Liver (tissue), 3 donors: ENCODE results near the gene USP21.
A peak's percentile ranks its signal among the peaks of the same experiment; 100 is the strongest.

ENCODE experiments used
- HNF4A ChIP-seq, 2 donors: conservative IDR thresholded peaks; 2 replicates each; pipeline ENCODE4 v1.6.1; 2016; ENCODE audit warnings: antibody characterized with exemption in 2 of 2, mild to moderate bottlenecking in 2 of 2
- JUND ChIP-seq, 2 donors: IDR thresholded peaks; 2 replicates each; pipeline ENCODE4 v1.6.1; 2016; ENCODE audit warnings: antibody characterized with exemption in 2 of 2
- RAD21 ChIP-seq, 2 donors: IDR thresholded peaks; 2 replicates each; pipeline ENCODE4 v1.6.1; 2016; ENCODE audit warnings: antibody characterized with exemption in 2 of 2, mild to moderate bottlenecking in 2 of 2
- RXRA ChIP-seq, 2 donors: IDR thresholded peaks; 2 replicates each; pipeline ENCODE4 v1.6.1; 2017 to 2018; ENCODE audit warnings: antibody characterized with exemption in 2 of 2, mild to moderate bottlenecking in 1 of 2
- TAF1 ChIP-seq: conservative IDR thresholded peaks from 2 replicates; pipeline ENCODE4 v1.6.1; 2016; ENCODE audit warnings: antibody characterized with exemption, mild to moderate bottlenecking
- YY1 ChIP-seq: IDR thresholded peaks from 2 replicates; pipeline ENCODE4 v1.6.1; 2016; ENCODE audit warnings: antibody characterized with exemption, mild to moderate bottlenecking
- TF ChIP-seq, protein P1 (sequence below): IDR thresholded peaks from 2 replicates; pipeline ENCODE4 v1.6.1; 2016; ENCODE audit warnings: antibody characterized with exemption
- TF ChIP-seq, protein P2 (sequence below): IDR thresholded peaks from 2 replicates; pipeline ENCODE4 v1.6.1; 2016; ENCODE audit warnings: antibody characterized with exemption, mild to moderate bottlenecking
- TF ChIP-seq, protein P3 (sequence below): fragments of 150-350 bp; IDR thresholded peaks from 2 replicates; pipeline ENCODE4 v1.5.1; 2017; ENCODE audit warnings: improper control_type of control experiment, low read depth, low read length; ENCODE audit not compliant: missing input control
- donor health status: healthy.
- donor health status: healthy.

GRCh38 chr1:161177112-161177935 lies 18.0 kb downstream of the USP21 start, which contains the start of gene B4GALT3:
- TF ChIP-seq, protein P1, sequence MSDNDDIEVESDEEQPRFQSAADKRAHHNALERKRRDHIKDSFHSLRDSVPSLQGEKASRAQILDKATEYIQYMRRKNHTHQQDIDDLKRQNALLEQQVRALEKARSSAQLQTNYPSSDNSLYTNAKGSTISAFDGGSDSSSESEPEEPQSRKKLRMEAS, result peak; percentile 77
- TF ChIP-seq, protein P2, sequence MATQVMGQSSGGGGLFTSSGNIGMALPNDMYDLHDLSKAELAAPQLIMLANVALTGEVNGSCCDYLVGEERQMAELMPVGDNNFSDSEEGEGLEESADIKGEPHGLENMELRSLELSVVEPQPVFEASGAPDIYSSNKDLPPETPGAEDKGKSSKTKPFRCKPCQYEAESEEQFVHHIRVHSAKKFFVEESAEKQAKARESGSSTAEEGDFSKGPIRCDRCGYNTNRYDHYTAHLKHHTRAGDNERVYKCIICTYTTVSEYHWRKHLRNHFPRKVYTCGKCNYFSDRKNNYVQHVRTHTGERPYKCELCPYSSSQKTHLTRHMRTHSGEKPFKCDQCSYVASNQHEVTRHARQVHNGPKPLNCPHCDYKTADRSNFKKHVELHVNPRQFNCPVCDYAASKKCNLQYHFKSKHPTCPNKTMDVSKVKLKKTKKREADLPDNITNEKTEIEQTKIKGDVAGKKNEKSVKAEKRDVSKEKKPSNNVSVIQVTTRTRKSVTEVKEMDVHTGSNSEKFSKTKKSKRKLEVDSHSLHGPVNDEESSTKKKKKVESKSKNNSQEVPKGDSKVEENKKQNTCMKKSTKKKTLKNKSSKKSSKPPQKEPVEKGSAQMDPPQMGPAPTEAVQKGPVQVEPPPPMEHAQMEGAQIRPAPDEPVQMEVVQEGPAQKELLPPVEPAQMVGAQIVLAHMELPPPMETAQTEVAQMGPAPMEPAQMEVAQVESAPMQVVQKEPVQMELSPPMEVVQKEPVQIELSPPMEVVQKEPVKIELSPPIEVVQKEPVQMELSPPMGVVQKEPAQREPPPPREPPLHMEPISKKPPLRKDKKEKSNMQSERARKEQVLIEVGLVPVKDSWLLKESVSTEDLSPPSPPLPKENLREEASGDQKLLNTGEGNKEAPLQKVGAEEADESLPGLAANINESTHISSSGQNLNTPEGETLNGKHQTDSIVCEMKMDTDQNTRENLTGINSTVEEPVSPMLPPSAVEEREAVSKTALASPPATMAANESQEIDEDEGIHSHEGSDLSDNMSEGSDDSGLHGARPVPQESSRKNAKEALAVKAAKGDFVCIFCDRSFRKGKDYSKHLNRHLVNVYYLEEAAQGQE, result peak; percentile 8
- TF ChIP-seq HNF4A (conservative IDR thresholded peaks at IDR 0.05) (peak; percentile 13 to 43), JUND (IDR thresholded peaks at IDR 0.05) (no peak), RXRA (IDR thresholded peaks at IDR 0.05) (peak; percentile 66 to 70), YY1 (peak; percentile 99), RAD21 (IDR thresholded peaks at IDR 0.05) (peak; percentile 47 to 55), TAF1 (no peak)
- TF ChIP-seq, protein P3, sequence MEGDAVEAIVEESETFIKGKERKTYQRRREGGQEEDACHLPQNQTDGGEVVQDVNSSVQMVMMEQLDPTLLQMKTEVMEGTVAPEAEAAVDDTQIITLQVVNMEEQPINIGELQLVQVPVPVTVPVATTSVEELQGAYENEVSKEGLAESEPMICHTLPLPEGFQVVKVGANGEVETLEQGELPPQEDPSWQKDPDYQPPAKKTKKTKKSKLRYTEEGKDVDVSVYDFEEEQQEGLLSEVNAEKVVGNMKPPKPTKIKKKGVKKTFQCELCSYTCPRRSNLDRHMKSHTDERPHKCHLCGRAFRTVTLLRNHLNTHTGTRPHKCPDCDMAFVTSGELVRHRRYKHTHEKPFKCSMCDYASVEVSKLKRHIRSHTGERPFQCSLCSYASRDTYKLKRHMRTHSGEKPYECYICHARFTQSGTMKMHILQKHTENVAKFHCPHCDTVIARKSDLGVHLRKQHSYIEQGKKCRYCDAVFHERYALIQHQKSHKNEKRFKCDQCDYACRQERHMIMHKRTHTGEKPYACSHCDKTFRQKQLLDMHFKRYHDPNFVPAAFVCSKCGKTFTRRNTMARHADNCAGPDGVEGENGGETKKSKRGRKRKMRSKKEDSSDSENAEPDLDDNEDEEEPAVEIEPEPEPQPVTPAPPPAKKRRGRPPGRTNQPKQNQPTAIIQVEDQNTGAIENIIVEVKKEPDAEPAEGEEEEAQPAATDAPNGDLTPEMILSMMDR, result peak; percentile 19
